GM12892 (cell line): ENCODE results near the gene EIF2S2.

ENCODE experiments used
- POLR2A ChIP-seq: IDR thresholded peaks from 2 replicates; pipeline ENCODE4 v1.6.1; 2011; ENCODE audit warnings: low read depth, low read length, control low read depth
- POLR2AphosphoS5 ChIP-seq: IDR thresholded peaks from 2 replicates; pipeline ENCODE4 v1.6.1; 2011; ENCODE audit warnings: low read depth, low read length, control low read depth
- TAF1 ChIP-seq: IDR thresholded peaks from 2 replicates; pipeline ENCODE4 v1.6.1; 2011; ENCODE audit warnings: low read depth, mild to moderate bottlenecking, control low read depth, low read length, borderline replicate concordance

DNA sequence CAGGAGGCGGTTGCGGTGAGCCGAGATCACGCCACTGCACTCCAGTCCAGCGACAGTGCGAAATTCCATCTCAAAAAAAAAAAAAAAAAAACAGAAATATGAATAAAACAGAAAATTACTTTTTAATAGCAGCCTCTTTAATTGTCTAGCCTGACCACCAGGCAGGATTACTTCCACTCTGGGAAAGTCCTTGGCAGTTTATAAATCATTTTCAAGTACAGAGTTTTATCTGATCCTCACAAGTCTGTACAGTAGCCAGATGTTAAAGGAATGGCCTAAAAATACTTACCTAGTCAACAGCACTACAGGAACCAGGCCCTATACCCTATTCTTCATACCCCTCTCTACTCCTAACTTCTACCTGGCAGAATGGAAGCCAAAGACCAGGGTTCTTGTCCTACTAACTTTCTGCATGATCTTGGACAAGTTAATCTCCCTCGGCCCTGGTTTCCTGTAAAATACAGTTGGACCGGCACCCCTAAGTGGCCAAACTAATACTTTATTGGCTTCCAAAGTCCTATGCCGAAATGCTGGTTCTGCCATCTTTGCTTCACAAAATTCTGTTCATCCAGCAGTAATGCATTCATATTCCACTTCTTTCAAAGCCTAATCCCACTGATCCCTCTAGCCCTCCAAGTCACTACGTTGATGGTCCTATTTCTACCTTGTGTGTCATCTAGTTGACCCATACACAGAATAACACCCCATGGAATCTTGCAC lies 1.9 kb downstream of the EIF2S2 start:
- TF ChIP-seq TAF1 (no peak), POLR2A (no peak), POLR2AphosphoS5 (no peak)
